HUDEP-2 (cell line): ENCODE data around the gene GCSH.
"Not testable (repeated sequence)": the region's sequence is repeated elsewhere in the genome, so short reads cannot be mapped to it uniquely, and the experiment has no call there.

Experiments used
- DNase-seq, 76 experiments: peaks; one replicate each; lab custom pipeline; 2025; ENCODE audit not compliant: unreplicated experiment in 76 of 76; lab: John Stamatoyannopoulos, UW

Gene GCSH

GRCh38 chr16:81095953-81096714, at the start of gene GCSH:
GCSH (minus strand) TSS chr16:81096395; CDS start chr16:81096278, 117 bp downstream.
- DNase-seq, result peak; percentile 42 to 99 (median 98)

GRCh38 chr16:81143921-81144471, 47.8 kb upstream of the GCSH start:
- no peak for DNase-seq

GRCh38 chr16:81142864-81143263, 46.7 kb upstream of the GCSH start:
- no peak for DNase-seq

- DNase-seq, result peak in 1 of 76 experiments; percentile 3
Measured at GRCh38 chr16:81140930-81141780, 45.0 kb upstream of the GCSH start.

- DNase-seq, result no peak
Measured at GRCh38 chr16:81138831-81139557, 42.8 kb upstream of the GCSH start.

GRCh38 chr16:81137754-81138153, 41.6 kb upstream of the GCSH start:
- DNase-seq, result no peak

- no peak for DNase-seq
Measured at GRCh38 chr16:81136390-81137335, 40.5 kb upstream of the GCSH start.

- no peak for DNase-seq
Measured at GRCh38 chr16:81130126-81130525, 33.9 kb upstream of the GCSH start.

GRCh38 chr16:81128726-81129524, 32.7 kb upstream of the GCSH start:
- no peak for DNase-seq

- no peak for DNase-seq
Measured at GRCh38 chr16:81127051-81127450, 30.9 kb upstream of the GCSH start.

- DNase-seq, result no peak
Measured at GRCh38 chr16:81123092-81123852, 27.1 kb upstream of the GCSH start.

GRCh38 chr16:81121474-81121990, 25.3 kb upstream of the GCSH start:
- no peak for DNase-seq

- no peak for DNase-seq
Measured at GRCh38 chr16:81117436-81117835, 21.2 kb upstream of the GCSH start.

GRCh38 chr16:81116285-81116684, 20.1 kb upstream of the GCSH start:
- no peak for DNase-seq

- DNase-seq, result no peak
Measured at GRCh38 chr16:81112453-81112852, 16.3 kb upstream of the GCSH start.

GRCh38 chr16:81109274-81109673, 13.1 kb upstream of the GCSH start:
- DNase-seq, result not testable (repeated sequence)

- DNase-seq, result no peak
Measured at GRCh38 chr16:81107511-81107910, 11.3 kb upstream of the GCSH start.
